ENCODE results near the gene CHD8. TPM values are rescaled to one million over a fixed set of nuclear protein-coding genes. Genes with fewer than 3 reads are reported as not detected.

The CHD8 gene
- total RNA-seq, 1 experiment from 2014 or later = 135 TPM

DNA sequence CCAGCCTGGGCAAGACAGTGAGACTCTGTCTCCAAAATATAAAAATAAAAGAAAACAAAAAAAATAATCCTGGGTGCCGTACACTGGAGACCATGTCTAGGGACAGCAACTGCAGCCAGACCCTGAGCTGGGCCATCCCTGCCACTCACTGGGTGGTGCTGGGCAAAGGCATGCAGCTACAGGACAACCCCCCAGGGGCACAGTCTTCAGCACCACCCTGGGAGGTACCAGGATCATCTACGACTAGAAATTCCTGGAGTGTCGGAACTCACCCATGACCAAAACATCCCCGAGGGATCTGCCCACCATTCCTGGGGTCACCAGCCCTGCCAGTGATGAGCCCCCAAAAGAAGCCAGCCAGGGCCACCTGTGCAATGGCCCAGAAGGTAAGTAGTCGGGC lies 36.4 kb downstream of the CHD8 start:
- Histone ChIP-seq H3K9ac (ENCODE audit: extremely low read depth, insufficient read length, low read length) (no peak overlapping the region), H3K23ac (ENCODE audit: insufficient read length, low read depth, low read length) (no peak overlapping the region), H3K27ac (ENCODE audit: insufficient read length, low read depth, low read length) (no peak overlapping the region), H3K14ac (ENCODE audit: insufficient read depth, low read length) (no peak overlapping the region), H2BK5ac (ENCODE audit: insufficient read length, low read length) (no peak overlapping the region), H4K91ac (ENCODE audit: insufficient read length, low read depth, low read length) (no peak overlapping the region), H3K23me2 (ENCODE audit: insufficient read length, low read depth, low read length, poor library complexity, severe bottlenecking) (no peaks in the 10 kb centered on the region), H4K5ac (ENCODE audit: insufficient read length, low read depth, low read length) (no peak overlapping the region), H3K4me2 (ENCODE audit: insufficient read depth, insufficient read length, low read length) (no peak overlapping the region), H4K20me1 (ENCODE audit: control insufficient read depth, insufficient read depth, insufficient read length) (no peaks in the 10 kb centered on the region), H2AK5ac (ENCODE audit: insufficient read length, low read length) (no peak overlapping the region), H3K79me2 (ENCODE audit: insufficient read depth, low read length) (no peaks in the 10 kb centered on the region), H2BK20ac (ENCODE audit: low read depth, low read length, poor library complexity, severe bottlenecking) (no peak overlapping the region), H3K27me3 (ENCODE audit: insufficient read depth, low read length) (no peaks in the 10 kb centered on the region), H3T11ph (ENCODE audit: low read length) (no peak overlapping the region), H2BK15ac (ENCODE audit: low read depth, low read length) (no peak overlapping the region; the same call in 1 of the 2 replicates), H3K79me1 (ENCODE audit: insufficient read depth, low read depth, low read length, poor library complexity, severe bottlenecking) (peaks cover 6% of the 10 kb centered on the region), H2AFZ (ENCODE audit: low read length) (no peak overlapping the region), H3K4ac (ENCODE audit: low read depth, low read length) (no peak overlapping the region), H4K8ac (replicated peaks; ENCODE audit: insufficient read length, low read depth, low read length) (peak overlapping the region; percentile 30), H2BK12ac (ENCODE audit: insufficient read length, low read depth, low read length) (no peak overlapping the region), H3K4me1 (ENCODE audit: insufficient read depth, low read length) (no peaks in the 10 kb centered on the region), H3K9me3 (ENCODE audit: control insufficient read depth, low read depth, low read length) (no peaks in the 10 kb centered on the region), H3K18ac (ENCODE audit: insufficient read length, low read depth, low read length) (no peak overlapping the region), H3K56ac (ENCODE audit: insufficient read length, low read depth, low read length) (no peak overlapping the region), H2BK120ac (ENCODE audit: low read depth, low read length, poor library complexity, severe bottlenecking) (no peak overlapping the region)
- no CpG with 5 or more reads among the region's 5 CpGs for WGBS (ENCODE audit: extremely low coverage, insufficient read length, low lambda C conversion rate)
- Mint-ChIP-seq H3K4me1 (no peaks in the 10 kb centered on the region), H3K27me3 (ENCODE audit: low read depth) (no peaks in the 10 kb centered on the region), H3K27ac (no peak overlapping the region; a peak in 1 of 7 replicates), H3K9me3 (no peaks in the 10 kb centered on the region), H3K4me3 (no peak overlapping the region), H3K36me3 (ENCODE audit: insufficient read depth in 1 of 3, low read depth in 3 of 3) (peaks cover 38 to 83% (median 76%) of the 10 kb centered on the region in 3 experiments; a peak in 6 of 7 replicates)
- DNase-seq = no peak
- TF ChIP-seq, protein P1, sequence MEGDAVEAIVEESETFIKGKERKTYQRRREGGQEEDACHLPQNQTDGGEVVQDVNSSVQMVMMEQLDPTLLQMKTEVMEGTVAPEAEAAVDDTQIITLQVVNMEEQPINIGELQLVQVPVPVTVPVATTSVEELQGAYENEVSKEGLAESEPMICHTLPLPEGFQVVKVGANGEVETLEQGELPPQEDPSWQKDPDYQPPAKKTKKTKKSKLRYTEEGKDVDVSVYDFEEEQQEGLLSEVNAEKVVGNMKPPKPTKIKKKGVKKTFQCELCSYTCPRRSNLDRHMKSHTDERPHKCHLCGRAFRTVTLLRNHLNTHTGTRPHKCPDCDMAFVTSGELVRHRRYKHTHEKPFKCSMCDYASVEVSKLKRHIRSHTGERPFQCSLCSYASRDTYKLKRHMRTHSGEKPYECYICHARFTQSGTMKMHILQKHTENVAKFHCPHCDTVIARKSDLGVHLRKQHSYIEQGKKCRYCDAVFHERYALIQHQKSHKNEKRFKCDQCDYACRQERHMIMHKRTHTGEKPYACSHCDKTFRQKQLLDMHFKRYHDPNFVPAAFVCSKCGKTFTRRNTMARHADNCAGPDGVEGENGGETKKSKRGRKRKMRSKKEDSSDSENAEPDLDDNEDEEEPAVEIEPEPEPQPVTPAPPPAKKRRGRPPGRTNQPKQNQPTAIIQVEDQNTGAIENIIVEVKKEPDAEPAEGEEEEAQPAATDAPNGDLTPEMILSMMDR (conservative IDR thresholded peaks at IDR 0.05) = no peak
